GM12878 (cell line): ENCODE results near the gene SPATA18. TPM values are rescaled to one million over a fixed set of nuclear protein-coding genes. Genes with fewer than 3 reads are reported as not detected.

Experiments
- ATAC-seq: fragments of 200-7000 bp; cut with Tn5 transposase; 3 replicates; pipeline ENCODE4 v1.9.1; 2020; ENCODE audit warnings: mild to moderate bottlenecking, moderate library complexity
- BruUV-seq: library from RNA; stranded (reverse); fragments of 400-500 nt; replicated peaks from 2 replicates; lab custom pipeline; 2021; lab: Mats Ljungman, UMichigan
- CTCF ChIA-PET: fragments of 300-600 bp; sonication (Branson Sonifier 250); formaldehyde crosslinking; extraction: SDS; loops from one replicate; lab custom pipeline; 2021; ENCODE audit warnings: inconsistent platforms; lab: Yijun Ruan, JAX
- POLR2A ChIA-PET: fragments of 350-600 bp; formaldehyde crosslinking; extraction: SDS; loops from one replicate; lab custom pipeline; 2021; ENCODE audit warnings: inconsistent platforms; lab: Charles Lee
- RAD21 ChIA-PET: fragments of 300-600 bp; sonication (Branson Sonifier 250); formaldehyde crosslinking; loops from one replicate; lab custom pipeline; 2023; ENCODE audit warnings: antibody characterized with exemption; ENCODE audit not compliant: unreplicated experiment; lab: Charles Lee
- SMC1A ChIA-PET: fragments of 300-600 bp; sonication (Branson Sonifier 250); formaldehyde crosslinking; loops from one replicate; lab custom pipeline; 2023; ENCODE audit not compliant: unreplicated experiment, uncharacterized antibody; lab: Charles Lee
- DNase-seq: peaks from one replicate; pipeline ENCODE4 v3.0.0-alpha.2; 2011; ENCODE audit warnings: low read depth, low spot score
- FAIRE-seq: peaks from 3 replicates; lab custom pipeline; 2011; peaks lifted over from hg19 to GRCh38; lab: Jason Lieb, UNC
- H2AFZ ChIP-seq: 2 replicates; pipeline ENCODE4 v1.6.0; 2011; ENCODE audit warnings: low read depth, low read length, control low read depth; ENCODE audit not compliant: control insufficient read depth
- H3K27ac ChIP-seq: 2 replicates; pipeline ENCODE4 v1.5.1; 2011; ENCODE audit warnings: control low read depth; ENCODE audit not compliant: control insufficient read depth, insufficient read depth
- H3K27me3 ChIP-seq, 2 experiments: replicated peaks in 1 of 2; 2 replicates each; pipeline versions ENCODE4 v1.6.0 to v1.6.1; 2011; ENCODE audit warnings: low read length in 1 of 2; ENCODE audit not compliant: control insufficient read depth in 2 of 2, insufficient read depth in 2 of 2
- H3K36me3 ChIP-seq, 2 experiments: 2 replicates each; pipeline ENCODE4 v1.5.1; 2011; ENCODE audit warnings: low read length in 1 of 2; ENCODE audit not compliant: control insufficient read depth in 2 of 2, insufficient read depth in 2 of 2
- H3K4me1 ChIP-seq: 2 replicates; pipeline ENCODE4 v1.6.1; 2011; ENCODE audit warnings: mild to moderate bottlenecking, low read length, moderate library complexity, mixed read lengths; ENCODE audit not compliant: control insufficient read depth, insufficient read depth
- H3K4me2 ChIP-seq: 2 replicates; pipeline ENCODE4 v1.6.0; 2011; ENCODE audit warnings: control low read depth; ENCODE audit not compliant: control insufficient read depth, insufficient read depth
- H3K4me3 ChIP-seq: fragments of 200-600 bp; sonication (generic); 2 replicates; pipeline ENCODE4 v1.5.1; 2016
- H3K79me2 ChIP-seq: 2 replicates; pipeline ENCODE4 v1.6.0; 2011; ENCODE audit warnings: low read length; ENCODE audit not compliant: control insufficient read depth, insufficient read depth
- H3K9ac ChIP-seq: 2 replicates; pipeline ENCODE4 v1.8.0; 2011; ENCODE audit warnings: low read length, control low read depth, mixed read lengths; ENCODE audit not compliant: control insufficient read depth, insufficient read depth
- H3K9me3 ChIP-seq: replicated peaks from 3 replicates; pipeline ENCODE4 v1.5.1; 2011; ENCODE audit warnings: mild to moderate bottlenecking, low read length; ENCODE audit not compliant: control insufficient read depth, insufficient read depth
- H4K20me1 ChIP-seq: 2 replicates; pipeline ENCODE4 v1.6.0; 2011; ENCODE audit not compliant: control insufficient read depth, insufficient read depth
- MTA2 ChIP-seq: fragments of 450-650 bp; IDR thresholded peaks from 2 replicates; pipeline ENCODE4 v1.6.1; 2016; ENCODE audit warnings: low read depth, mild to moderate bottlenecking, moderate library complexity
- MYB ChIP-seq: fragments of 150-350 bp; IDR thresholded peaks from 2 replicates; pipeline ENCODE4 v1.6.1; 2014; ENCODE audit warnings: mild to moderate bottlenecking, low read depth, low read length, borderline replicate concordance
- RFX5 ChIP-seq: IDR thresholded peaks from 2 replicates; pipeline ENCODE4 v1.6.1; 2011; ENCODE audit warnings: low read depth, low read length, improper control_type of control experiment
- SRF ChIP-seq, 2 experiments: IDR thresholded peaks; 2 replicates each; pipeline ENCODE4 v1.6.1; 2011; ENCODE audit warnings: low read depth in 2 of 2, low read length in 2 of 2, mild to moderate bottlenecking in 1 of 2, moderate library complexity in 1 of 2
- STAT1 ChIP-seq: fragments of 450-650 bp; conservative IDR thresholded peaks from 2 replicates; pipeline ENCODE4 v1.6.1; 2014; ENCODE audit warnings: antibody characterized with exemption, mild to moderate bottlenecking
- YY1 ChIP-seq: IDR thresholded peaks from 2 replicates; pipeline ENCODE4 v1.6.1; 2011; ENCODE audit warnings: low read depth, mild to moderate bottlenecking, low read length
- ZNF274 ChIP-seq: IDR thresholded peaks from one replicate; pipeline ENCODE4 v1.8.0; 2011; ENCODE audit not compliant: insufficient read length, insufficient read depth
- WGBS: methylation state at CpG from one replicate; pipeline ENCODE4 v1.1.6; 2016; ENCODE audit warnings: low lambda C conversion rate; ENCODE audit not compliant: insufficient replicate concordance, insufficient coverage; ENCODE audit errors: missing lambda C conversion rate; 5-methylcytosine and 5-hydroxymethylcytosine counted together
- in situ Hi-C: fragments of 300-500 bp; cut with MboI; formaldehyde crosslinking; loops from 9 replicates; pipeline ENCODE4 v1.14.3; 2018; ENCODE audit warnings: mixed read lengths
- intact Hi-C: fragments of 100-400 bp; cut with micrococcal nuclease; formaldehyde crosslinking; loops from one replicate; pipeline ENCODE4 v1.14.2; 2022; ENCODE audit not compliant: unreplicated experiment
- polyA plus RNA-seq, 11 experiments: library from polyadenylated mRNA; depleted of rRNA in 4 of 11; unstranded in 6 of 11; stranded (reverse) in 5 of 11; fragments of >200 nt; fragmentation: Nextera tagmentation in 4 of 11; fragmentation: Illumina TruSeq in 1 of 11; extraction: Ambion mirVana in 4 of 11; extraction: Trizol in 1 of 11; gene quantifications; 1 replicate in 1 of 11; 2 replicates in 10 of 11; pipeline versions ENCODE4 v1.2.1 to v1.2.3, GENCODE V29; 2011 to 2016; ENCODE audit warnings: inconsistent platforms in 2 of 11, missing spikeins in 2 of 11, low read depth in 1 of 11
- total RNA-seq, 4 experiments: library from RNA; depleted of rRNA in 3 of 4; stranded (reverse); fragments of >200 nt in 3 of 4; fragmentation: Illumina TruSeq in 1 of 4; extraction: Trizol in 1 of 4; gene quantifications; 2 replicates each; pipeline versions ENCODE4 v1.2.1 to v1.2.3, GENCODE V29; 2013 to 2021
- TF ChIP-seq, protein P1 (sequence below): fragments of 450-650 bp; IDR thresholded peaks from 2 replicates; pipeline ENCODE4 v1.6.1; 2016; ENCODE audit warnings: mild to moderate bottlenecking, moderate library complexity, borderline replicate concordance
- TF ChIP-seq, protein P2 (sequence below): fragments of 450-650 bp; IDR thresholded peaks from 2 replicates; pipeline ENCODE4 v1.6.1; 2017; ENCODE audit warnings: borderline replicate concordance
- TF ChIP-seq, protein P3 (sequence below): fragments of 450-650 bp; IDR thresholded peaks from 2 replicates; pipeline ENCODE4 v1.6.1; 2018; ENCODE audit warnings: borderline replicate concordance, mild to moderate bottlenecking; ENCODE audit not compliant: partially characterized antibody
- TF ChIP-seq, protein P4 (sequence below): IDR thresholded peaks from 2 replicates; pipeline ENCODE4 v1.6.1; 2011; ENCODE audit warnings: borderline replicate concordance, low read depth, mild to moderate bottlenecking, moderate library complexity, low read length; ENCODE audit not compliant: insufficient read depth, poor library complexity, severe bottlenecking
- TF ChIP-seq, protein P5 (sequence below): fragments of 450-650 bp; IDR thresholded peaks from 2 replicates; pipeline ENCODE4 v1.6.1; 2016; ENCODE audit warnings: mild to moderate bottlenecking

Gene SPATA18
- total and polyA plus RNA-seq, 10 of the 15 experiments (the other 5 are each of a cell fraction or from before 2014, with no cell fraction given) = 0.39 to 4.5 (median 1.9) TPM

DNA sequence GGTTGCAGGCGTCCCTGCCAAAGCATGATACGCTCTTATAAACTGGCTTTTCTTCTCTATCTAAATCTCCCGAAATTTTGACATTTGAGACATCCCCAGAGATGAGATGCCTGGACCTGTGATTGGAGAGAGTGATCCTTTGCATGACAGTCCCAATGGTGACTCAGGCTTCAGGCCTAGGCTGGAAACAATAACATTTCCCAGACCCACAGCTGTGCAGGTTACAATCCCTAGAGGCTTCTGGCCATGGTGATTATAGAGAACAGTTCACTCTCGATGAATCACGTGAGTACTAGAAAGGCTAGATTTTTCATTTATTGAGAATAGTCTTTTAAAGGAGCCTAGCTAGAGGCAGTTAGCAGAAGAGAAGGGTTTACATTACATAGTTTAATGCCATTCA is 75.9 kb downstream of the SPATA18 start (continued):
- TF ChIP-seq, protein P1, sequence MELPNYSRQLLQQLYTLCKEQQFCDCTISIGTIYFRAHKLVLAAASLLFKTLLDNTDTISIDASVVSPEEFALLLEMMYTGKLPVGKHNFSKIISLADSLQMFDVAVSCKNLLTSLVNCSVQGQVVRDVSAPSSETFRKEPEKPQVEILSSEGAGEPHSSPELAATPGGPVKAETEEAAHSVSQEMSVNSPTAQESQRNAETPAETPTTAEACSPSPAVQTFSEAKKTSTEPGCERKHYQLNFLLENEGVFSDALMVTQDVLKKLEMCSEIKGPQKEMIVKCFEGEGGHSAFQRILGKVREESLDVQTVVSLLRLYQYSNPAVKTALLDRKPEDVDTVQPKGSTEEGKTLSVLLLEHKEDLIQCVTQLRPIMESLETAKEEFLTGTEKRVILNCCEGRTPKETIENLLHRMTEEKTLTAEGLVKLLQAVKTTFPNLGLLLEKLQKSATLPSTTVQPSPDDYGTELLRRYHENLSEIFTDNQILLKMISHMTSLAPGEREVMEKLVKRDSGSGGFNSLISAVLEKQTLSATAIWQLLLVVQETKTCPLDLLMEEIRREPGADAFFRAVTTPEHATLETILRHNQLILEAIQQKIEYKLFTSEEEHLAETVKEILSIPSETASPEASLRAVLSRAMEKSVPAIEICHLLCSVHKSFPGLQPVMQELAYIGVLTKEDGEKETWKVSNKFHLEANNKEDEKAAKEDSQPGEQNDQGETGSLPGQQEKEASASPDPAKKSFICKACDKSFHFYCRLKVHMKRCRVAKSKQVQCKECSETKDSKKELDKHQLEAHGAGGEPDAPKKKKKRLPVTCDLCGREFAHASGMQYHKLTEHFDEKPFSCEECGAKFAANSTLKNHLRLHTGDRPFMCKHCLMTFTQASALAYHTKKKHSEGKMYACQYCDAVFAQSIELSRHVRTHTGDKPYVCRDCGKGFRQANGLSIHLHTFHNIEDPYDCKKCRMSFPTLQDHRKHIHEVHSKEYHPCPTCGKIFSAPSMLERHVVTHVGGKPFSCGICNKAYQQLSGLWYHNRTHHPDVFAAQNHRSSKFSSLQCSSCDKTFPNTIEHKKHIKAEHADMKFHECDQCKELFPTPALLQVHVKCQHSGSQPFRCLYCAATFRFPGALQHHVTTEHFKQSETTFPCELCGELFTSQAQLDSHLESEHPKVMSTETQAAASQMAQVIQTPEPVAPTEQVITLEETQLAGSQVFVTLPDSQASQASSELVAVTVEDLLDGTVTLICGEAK = no peak
- TF ChIP-seq RFX5 = no peak
- TF ChIP-seq MYB = no peak
- TF ChIP-seq, all 136 proteins: peak for 0

DNA sequence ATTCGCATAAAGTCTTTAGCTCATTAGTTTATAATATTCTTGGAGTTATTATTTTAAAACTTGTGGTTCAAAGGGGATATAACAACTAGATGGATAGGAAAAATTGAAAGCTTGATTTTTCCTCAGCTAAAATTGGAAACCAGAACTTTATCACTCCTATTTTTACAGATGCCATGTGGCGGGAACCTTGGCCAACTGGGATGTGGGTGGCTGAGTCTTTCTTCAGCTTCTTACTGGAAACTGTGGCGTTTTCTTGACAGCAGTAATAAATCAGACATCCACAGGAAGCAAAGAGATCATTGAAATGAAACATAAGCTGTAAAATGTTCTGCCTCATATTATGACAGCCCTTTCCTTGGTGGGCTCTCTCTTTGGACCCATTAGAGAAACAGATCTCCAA is 84.1 kb downstream of the SPATA18 start:
- Histone ChIP-seq H3K9ac (no peak overlapping the region), H2AFZ (no peak overlapping the region), H3K79me2 (no peaks in the 10 kb centered on the region), H3K27ac (no peak overlapping the region), H3K4me3 (no peak overlapping the region), H3K27me3 (no peaks in the 10 kb centered on the region), H3K9me3 (no peaks in the 10 kb centered on the region), H4K20me1 (no peaks in the 10 kb centered on the region), H3K4me1 (no peaks in the 10 kb centered on the region), H3K36me3 (no peaks in the 10 kb centered on the region), H3K4me2 (no peak overlapping the region)
- ATAC-seq = no peak
- ChIA-PET SMC1A (no interaction called here), POLR2A (no interaction called here), CTCF (no interaction called here), RAD21 (no interaction called here)
- BruUV-seq = no TSS peak
- intact Hi-C loops (no loop called here), in situ Hi-C loops (no loop called here)
- 35% methylated on average over 3 of the region's 3 CpGs for WGBS
- no peak for FAIRE-seq
- no peak for DNase-seq
- no peak for TF ChIP-seq RFX5
- TF ChIP-seq ZNF274 = no peak
- TF ChIP-seq, protein P2, sequence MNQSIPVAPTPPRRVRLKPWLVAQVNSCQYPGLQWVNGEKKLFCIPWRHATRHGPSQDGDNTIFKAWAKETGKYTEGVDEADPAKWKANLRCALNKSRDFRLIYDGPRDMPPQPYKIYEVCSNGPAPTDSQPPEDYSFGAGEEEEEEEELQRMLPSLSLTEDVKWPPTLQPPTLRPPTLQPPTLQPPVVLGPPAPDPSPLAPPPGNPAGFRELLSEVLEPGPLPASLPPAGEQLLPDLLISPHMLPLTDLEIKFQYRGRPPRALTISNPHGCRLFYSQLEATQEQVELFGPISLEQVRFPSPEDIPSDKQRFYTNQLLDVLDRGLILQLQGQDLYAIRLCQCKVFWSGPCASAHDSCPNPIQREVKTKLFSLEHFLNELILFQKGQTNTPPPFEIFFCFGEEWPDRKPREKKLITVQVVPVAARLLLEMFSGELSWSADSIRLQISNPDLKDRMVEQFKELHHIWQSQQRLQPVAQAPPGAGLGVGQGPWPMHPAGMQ = no peak
- TF ChIP-seq, protein P3, sequence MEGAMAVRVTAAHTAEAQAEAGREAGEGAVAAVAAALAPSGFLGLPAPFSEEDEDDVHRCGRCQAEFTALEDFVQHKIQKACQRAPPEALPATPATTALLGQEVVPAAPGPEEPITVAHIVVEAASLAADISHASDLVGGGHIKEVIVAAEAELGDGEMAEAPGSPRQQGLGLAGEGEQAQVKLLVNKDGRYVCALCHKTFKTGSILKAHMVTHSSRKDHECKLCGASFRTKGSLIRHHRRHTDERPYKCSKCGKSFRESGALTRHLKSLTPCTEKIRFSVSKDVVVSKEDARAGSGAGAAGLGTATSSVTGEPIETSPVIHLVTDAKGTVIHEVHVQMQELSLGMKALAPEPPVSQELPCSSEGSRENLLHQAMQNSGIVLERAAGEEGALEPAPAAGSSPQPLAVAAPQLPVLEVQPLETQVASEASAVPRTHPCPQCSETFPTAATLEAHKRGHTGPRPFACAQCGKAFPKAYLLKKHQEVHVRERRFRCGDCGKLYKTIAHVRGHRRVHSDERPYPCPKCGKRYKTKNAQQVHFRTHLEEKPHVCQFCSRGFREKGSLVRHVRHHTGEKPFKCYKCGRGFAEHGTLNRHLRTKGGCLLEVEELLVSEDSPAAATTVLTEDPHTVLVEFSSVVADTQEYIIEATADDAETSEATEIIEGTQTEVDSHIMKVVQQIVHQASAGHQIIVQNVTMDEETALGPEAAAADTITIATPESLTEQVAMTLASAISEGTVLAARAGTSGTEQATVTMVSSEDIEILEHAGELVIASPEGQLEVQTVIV = no peak
- no peak for TF ChIP-seq SRF (IDR thresholded peaks at IDR 0.05; ENCODE audit: low read depth in 2 of 2, low read length in 2 of 2)
- TF ChIP-seq YY1 = no peak
- no peak for TF ChIP-seq MTA2
- TF ChIP-seq, protein P4, sequence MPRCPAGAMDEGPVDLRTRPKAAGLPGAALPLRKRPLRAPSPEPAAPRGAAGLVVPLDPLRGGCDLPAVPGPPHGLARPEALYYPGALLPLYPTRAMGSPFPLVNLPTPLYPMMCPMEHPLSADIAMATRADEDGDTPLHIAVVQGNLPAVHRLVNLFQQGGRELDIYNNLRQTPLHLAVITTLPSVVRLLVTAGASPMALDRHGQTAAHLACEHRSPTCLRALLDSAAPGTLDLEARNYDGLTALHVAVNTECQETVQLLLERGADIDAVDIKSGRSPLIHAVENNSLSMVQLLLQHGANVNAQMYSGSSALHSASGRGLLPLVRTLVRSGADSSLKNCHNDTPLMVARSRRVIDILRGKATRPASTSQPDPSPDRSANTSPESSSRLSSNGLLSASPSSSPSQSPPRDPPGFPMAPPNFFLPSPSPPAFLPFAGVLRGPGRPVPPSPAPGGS = no peak
- TF ChIP-seq, protein P5, sequence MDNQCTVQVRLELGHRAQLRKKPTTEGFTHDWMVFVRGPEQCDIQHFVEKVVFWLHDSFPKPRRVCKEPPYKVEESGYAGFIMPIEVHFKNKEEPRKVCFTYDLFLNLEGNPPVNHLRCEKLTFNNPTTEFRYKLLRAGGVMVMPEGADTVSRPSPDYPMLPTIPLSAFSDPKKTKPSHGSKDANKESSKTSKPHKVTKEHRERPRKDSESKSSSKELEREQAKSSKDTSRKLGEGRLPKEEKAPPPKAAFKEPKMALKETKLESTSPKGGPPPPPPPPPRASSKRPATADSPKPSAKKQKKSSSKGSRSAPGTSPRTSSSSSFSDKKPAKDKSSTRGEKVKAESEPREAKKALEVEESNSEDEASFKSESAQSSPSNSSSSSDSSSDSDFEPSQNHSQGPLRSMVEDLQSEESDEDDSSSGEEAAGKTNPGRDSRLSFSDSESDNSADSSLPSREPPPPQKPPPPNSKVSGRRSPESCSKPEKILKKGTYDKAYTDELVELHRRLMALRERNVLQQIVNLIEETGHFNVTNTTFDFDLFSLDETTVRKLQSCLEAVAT = no peak
- TF ChIP-seq STAT1 = no peak
